Neutrophil (primary cell): ENCODE results near the gene SLC5A1.

Source experiments
- H3K27ac ChIP-seq: fragments of 200-600 bp; sonication (generic); 2 replicates; pipeline ENCODE4 v1.5.1; 2016; ENCODE audit warnings: mild to moderate bottlenecking, moderate library complexity
- H3K27me3 ChIP-seq: fragments of 200-600 bp; sonication (generic); 2 replicates; pipeline ENCODE4 v1.6.0; 2016; ENCODE audit warnings: mild to moderate bottlenecking
- H3K36me3 ChIP-seq: fragments of 200-600 bp; sonication (generic); 2 replicates; pipeline ENCODE4 v1.5.1; 2017
- H3K4me1 ChIP-seq, 2 experiments: fragments of 200-600 bp in 1 of 2; sonication (generic) in 1 of 2; 1 replicate in 1 of 2; 2 replicates in 1 of 2; pipeline versions ENCODE4 v1.5.1 to v1.6.1; 2013 to 2016; ENCODE audit warnings: low read depth in 1 of 2, low read length in 1 of 2, mild to moderate bottlenecking in 1 of 2, moderate library complexity in 1 of 2; ENCODE audit not compliant: control insufficient read depth in 1 of 2, insufficient read depth in 1 of 2
- H3K4me3 ChIP-seq, 2 experiments: fragments of 200-600 bp in 1 of 2; sonication (generic) in 1 of 2; 1 replicate in 1 of 2; 2 replicates in 1 of 2; pipeline ENCODE4 v1.5.1; 2013 to 2016; ENCODE audit warnings: low read depth in 1 of 2, low read length in 1 of 2, mild to moderate bottlenecking in 1 of 2, moderate library complexity in 1 of 2
- H3K9me3 ChIP-seq: fragments of 200-600 bp; sonication (generic); 2 replicates; pipeline ENCODE4 v1.5.1; 2016
- TF ChIP-seq, protein P1 (sequence below): fragments of 200-600 bp; sonication (generic); IDR thresholded peaks from 2 replicates; pipeline ENCODE4 v1.5.1; 2016; ENCODE audit warnings: antibody characterized with exemption

SLC5A1 gene

DNA sequence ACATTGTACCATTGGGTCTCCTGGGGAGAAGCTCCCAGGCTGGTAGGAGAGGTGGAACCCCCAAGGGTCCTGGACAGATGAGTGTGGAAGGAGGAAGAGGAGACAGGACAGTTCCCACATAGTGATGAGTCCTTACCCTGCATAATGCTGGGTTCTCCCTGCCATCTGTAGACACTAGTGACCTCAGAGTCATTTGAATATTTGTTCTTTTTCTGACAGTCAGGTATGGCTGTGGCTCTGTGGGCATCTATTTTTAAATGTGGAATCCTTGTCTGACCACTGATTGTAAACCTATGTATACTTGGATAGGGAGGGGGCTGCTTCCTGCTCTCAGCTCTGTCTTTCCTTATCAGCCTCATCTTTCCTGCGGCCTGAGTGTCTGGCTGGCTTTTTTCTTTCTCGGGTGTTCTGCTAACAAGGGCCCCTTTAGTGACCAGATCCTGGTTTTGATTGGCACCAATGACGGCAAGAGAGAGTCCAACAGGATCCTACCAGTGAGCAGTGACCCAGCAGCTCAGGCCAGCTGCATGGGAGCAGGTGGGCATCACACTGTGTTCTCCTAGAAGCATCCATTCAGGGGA lies 2.6 kb upstream of the SLC5A1 start:
- Histone ChIP-seq H3K4me1 (no peaks in the 10 kb centered on the region), H3K4me3 (no peak overlapping the region), H3K9me3 (no peaks in the 10 kb centered on the region), H3K36me3 (no peaks in the 10 kb centered on the region), H3K27ac (no peak overlapping the region), H3K27me3 (peaks cover 56% of the 10 kb centered on the region)
- TF ChIP-seq, protein P1, sequence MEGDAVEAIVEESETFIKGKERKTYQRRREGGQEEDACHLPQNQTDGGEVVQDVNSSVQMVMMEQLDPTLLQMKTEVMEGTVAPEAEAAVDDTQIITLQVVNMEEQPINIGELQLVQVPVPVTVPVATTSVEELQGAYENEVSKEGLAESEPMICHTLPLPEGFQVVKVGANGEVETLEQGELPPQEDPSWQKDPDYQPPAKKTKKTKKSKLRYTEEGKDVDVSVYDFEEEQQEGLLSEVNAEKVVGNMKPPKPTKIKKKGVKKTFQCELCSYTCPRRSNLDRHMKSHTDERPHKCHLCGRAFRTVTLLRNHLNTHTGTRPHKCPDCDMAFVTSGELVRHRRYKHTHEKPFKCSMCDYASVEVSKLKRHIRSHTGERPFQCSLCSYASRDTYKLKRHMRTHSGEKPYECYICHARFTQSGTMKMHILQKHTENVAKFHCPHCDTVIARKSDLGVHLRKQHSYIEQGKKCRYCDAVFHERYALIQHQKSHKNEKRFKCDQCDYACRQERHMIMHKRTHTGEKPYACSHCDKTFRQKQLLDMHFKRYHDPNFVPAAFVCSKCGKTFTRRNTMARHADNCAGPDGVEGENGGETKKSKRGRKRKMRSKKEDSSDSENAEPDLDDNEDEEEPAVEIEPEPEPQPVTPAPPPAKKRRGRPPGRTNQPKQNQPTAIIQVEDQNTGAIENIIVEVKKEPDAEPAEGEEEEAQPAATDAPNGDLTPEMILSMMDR, result no peak

DNA sequence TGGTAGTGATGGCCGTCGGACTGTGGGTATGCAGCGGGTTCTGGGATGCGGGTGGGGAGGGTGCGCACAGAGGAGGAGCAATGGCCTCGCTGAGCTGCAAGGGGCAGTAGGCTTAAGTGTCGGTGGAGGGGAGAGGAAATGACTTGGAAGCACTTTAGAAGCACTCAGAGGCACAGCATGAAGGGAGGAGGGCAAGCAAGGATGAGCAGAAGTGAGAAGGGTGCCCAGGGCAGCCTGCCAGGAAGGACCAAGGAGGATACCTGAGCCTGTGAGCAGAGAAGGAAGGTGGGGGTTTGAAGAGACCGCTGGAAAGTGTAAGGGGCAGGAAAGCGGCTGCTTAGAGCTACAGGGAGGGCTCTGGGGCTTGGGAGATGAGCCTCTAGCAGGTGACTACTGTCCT lies 330 bp downstream of the SLC5A1 start:
- no peaks in the 10 kb centered on the region for H3K36me3 ChIP-seq
- TF ChIP-seq, protein P1, result no peak
- no peaks in the 10 kb centered on the region for H3K9me3 ChIP-seq
- H3K27ac ChIP-seq, result no peak overlapping the region
- peaks cover 72% of the 10 kb centered on the region for H3K27me3 ChIP-seq
- no peaks in the 10 kb centered on the region for H3K4me1 ChIP-seq
- no peak overlapping the region for H3K4me3 ChIP-seq

DNA sequence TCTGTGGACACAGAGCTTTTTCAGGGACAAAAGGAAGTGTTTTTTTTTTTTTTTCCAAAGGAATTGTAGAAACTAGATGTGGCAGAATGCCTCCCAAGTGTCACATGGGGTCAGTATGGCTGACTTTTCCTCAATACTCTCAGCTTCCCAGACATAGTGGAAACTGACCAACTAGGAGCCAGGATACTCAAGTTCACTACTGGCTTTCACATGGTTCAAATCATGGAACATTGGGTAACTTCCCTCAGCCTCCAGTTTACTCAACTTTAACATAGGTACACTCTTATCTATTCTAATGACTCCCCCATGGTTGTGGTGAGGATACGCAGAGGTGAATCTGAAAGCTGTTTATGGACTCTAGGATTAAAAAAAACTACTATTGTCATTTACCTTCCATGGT lies 1.4 kb downstream of the SLC5A1 start:
- Histone ChIP-seq H3K4me1 (no peaks in the 10 kb centered on the region), H3K27ac (no peak overlapping the region), H3K27me3 (peaks cover 72% of the 10 kb centered on the region), H3K4me3 (no peak overlapping the region), H3K9me3 (no peaks in the 10 kb centered on the region), H3K36me3 (no peaks in the 10 kb centered on the region)
- TF ChIP-seq, protein P1, result no peak

DNA sequence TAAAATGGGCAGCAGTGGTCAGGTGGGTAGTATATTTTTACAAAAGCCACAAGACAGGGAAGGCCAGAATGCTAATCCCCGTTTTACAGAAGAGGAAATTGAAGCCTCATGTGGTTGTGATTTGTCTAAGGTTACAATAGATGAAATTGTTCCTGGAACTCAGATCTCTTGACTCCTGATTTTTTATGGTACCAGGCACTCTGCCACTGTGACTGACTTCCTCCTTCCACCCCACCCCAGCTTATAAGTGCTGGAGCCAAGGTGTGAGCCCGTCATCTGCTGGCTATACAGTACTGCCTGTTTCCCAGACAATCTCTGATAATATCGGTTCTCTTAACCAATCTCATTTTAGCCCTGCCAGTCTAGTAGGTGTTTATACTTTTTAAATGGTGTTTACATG lies 1.9 kb downstream of the SLC5A1 start:
- H3K4me1 ChIP-seq, result no peaks in the 10 kb centered on the region

DNA sequence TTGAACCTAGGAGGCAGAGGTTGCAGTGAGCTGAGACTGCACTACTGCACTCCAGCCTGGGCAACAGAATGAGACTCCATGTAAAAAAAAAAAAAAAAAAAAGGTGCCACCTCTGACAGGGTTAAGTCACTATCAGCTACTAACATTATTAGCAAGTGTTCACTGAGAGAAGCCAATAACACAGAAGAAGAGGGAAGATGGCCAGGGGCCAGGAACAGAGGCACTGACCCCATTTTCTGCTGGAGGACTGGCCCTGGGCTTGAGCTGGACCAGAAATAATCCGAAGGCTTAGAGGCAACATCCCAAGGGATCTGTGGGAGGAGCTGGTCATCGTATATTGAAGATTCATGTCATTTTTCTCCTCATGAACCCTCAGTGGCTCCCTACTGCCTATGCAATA lies 5.0 kb downstream of the SLC5A1 start:
- no peaks in the 10 kb centered on the region for H3K36me3 ChIP-seq
- peaks cover 45% of the 10 kb centered on the region for H3K27me3 ChIP-seq
- no peaks in the 10 kb centered on the region for H3K9me3 ChIP-seq
- H3K27ac ChIP-seq, result no peak overlapping the region
- no peaks in the 10 kb centered on the region for H3K4me1 ChIP-seq
- TF ChIP-seq, protein P1, result no peak
- H3K4me3 ChIP-seq, result no peak overlapping the region

More for the DNA sequence above, 1.9 kb downstream of the SLC5A1 start:
- Histone ChIP-seq H3K27me3 (peaks cover 70% of the 10 kb centered on the region), H3K9me3 (no peaks in the 10 kb centered on the region), H3K4me3 (no peak overlapping the region), H3K36me3 (no peaks in the 10 kb centered on the region), H3K27ac (no peak overlapping the region)
- TF ChIP-seq, protein P1, result no peak
